Measurements from ENCODE around the gene STK25.

GRCh38 chr2:241506793-241507429 lies 1.5 kb downstream of the STK25 start:
- no peak for TF ChIP-seq CTCF (IDR thresholded peaks at IDR 0.05; ENCODE audit: low read depth, low read length)
- no peak for TF ChIP-seq EZH2phosphoT487 (IDR thresholded peaks at IDR 0.05; ENCODE audit: low read depth)
